ENCODE results near the gene MYO18A.
A peak's percentile ranks its signal among the peaks of the same experiment; 100 is the strongest.

The MYO18A gene

GRCh38 chr17:29140051-29140621 lies 40.1 kb downstream of the MYO18A start:
- H2AFZ ChIP-seq, result no peak overlapping the region
- H3K4me2 ChIP-seq (ENCODE audit: low read length), result peak overlapping the region; percentile 37
- peak overlapping the region; percentile 52 for H3K27ac ChIP-seq
- H3K4me3 ChIP-seq (ENCODE audit: low read depth, low read length), result peak overlapping the region; percentile 33
- peaks cover 19% of the 10 kb centered on the region for H3K4me1 ChIP-seq
- no peak overlapping the region for H3K9ac ChIP-seq
- no peaks in the 10 kb centered on the region for H3K36me3 ChIP-seq (ENCODE audit: control insufficient read depth, insufficient read depth, low read length)
- peaks cover 32% of the 10 kb centered on the region for H3K79me2 ChIP-seq
- TF ChIP-seq, protein P1, sequence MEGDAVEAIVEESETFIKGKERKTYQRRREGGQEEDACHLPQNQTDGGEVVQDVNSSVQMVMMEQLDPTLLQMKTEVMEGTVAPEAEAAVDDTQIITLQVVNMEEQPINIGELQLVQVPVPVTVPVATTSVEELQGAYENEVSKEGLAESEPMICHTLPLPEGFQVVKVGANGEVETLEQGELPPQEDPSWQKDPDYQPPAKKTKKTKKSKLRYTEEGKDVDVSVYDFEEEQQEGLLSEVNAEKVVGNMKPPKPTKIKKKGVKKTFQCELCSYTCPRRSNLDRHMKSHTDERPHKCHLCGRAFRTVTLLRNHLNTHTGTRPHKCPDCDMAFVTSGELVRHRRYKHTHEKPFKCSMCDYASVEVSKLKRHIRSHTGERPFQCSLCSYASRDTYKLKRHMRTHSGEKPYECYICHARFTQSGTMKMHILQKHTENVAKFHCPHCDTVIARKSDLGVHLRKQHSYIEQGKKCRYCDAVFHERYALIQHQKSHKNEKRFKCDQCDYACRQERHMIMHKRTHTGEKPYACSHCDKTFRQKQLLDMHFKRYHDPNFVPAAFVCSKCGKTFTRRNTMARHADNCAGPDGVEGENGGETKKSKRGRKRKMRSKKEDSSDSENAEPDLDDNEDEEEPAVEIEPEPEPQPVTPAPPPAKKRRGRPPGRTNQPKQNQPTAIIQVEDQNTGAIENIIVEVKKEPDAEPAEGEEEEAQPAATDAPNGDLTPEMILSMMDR (IDR thresholded peaks at IDR 0.05), result no peak
- no peaks in the 10 kb centered on the region for H3K9me3 ChIP-seq (ENCODE audit: control insufficient read depth, low read length)
- H3K27me3 ChIP-seq (ENCODE audit: control insufficient read depth, insufficient read depth, low read length), result no peaks in the 10 kb centered on the region

GRCh38 chr17:29138971-29139691 lies 41.1 kb downstream of the MYO18A start:
- Histone ChIP-seq H3K27me3 (ENCODE audit: control insufficient read depth, insufficient read depth, low read length) (no peaks in the 10 kb centered on the region), H3K27ac (peak overlapping the region; percentile 52), H2AFZ (no peak overlapping the region), H3K4me3 (ENCODE audit: low read depth, low read length) (no peak overlapping the region), H3K4me1 (peaks cover 19% of the 10 kb centered on the region), H3K36me3 (ENCODE audit: control insufficient read depth, insufficient read depth, low read length) (no peaks in the 10 kb centered on the region), H3K4me2 (ENCODE audit: low read length) (peak overlapping the region; percentile 37), H3K9me3 (ENCODE audit: control insufficient read depth, low read length) (no peaks in the 10 kb centered on the region), H3K9ac (no peak overlapping the region), H3K79me2 (peaks cover 30% of the 10 kb centered on the region)
- TF ChIP-seq, protein P1 (IDR thresholded peaks at IDR 0.05), result no peak

GRCh38 chr17:29138184-29138955 lies 41.8 kb downstream of the MYO18A start:
- no peaks in the 10 kb centered on the region for H3K36me3 ChIP-seq (ENCODE audit: control insufficient read depth, insufficient read depth, low read length)
- no peaks in the 10 kb centered on the region for H3K9me3 ChIP-seq (ENCODE audit: control insufficient read depth, low read length)
- H2AFZ ChIP-seq, result no peak overlapping the region
- H3K79me2 ChIP-seq, result peaks cover 31% of the 10 kb centered on the region
- no peaks in the 10 kb centered on the region for H3K27me3 ChIP-seq (ENCODE audit: control insufficient read depth, insufficient read depth, low read length)
- H3K4me2 ChIP-seq (ENCODE audit: low read length), result no peak overlapping the region
- no peak overlapping the region for H3K27ac ChIP-seq
- peaks cover 23% of the 10 kb centered on the region for H3K4me1 ChIP-seq
- TF ChIP-seq, protein P1 (IDR thresholded peaks at IDR 0.05), result no peak
- H3K4me3 ChIP-seq (ENCODE audit: low read depth, low read length), result no peak overlapping the region
- no peak overlapping the region for H3K9ac ChIP-seq

- Histone ChIP-seq H2AFZ (no peak overlapping the region), H3K9ac (no peak overlapping the region), H3K79me2 (peaks cover 36% of the 10 kb centered on the region), H3K9me3 (ENCODE audit: control insufficient read depth, low read length) (no peaks in the 10 kb centered on the region), H3K4me2 (ENCODE audit: low read length) (no peak overlapping the region), H3K27ac (no peak overlapping the region), H3K36me3 (ENCODE audit: control insufficient read depth, insufficient read depth, low read length) (no peaks in the 10 kb centered on the region), H3K4me1 (peaks cover 26% of the 10 kb centered on the region), H3K27me3 (ENCODE audit: control insufficient read depth, insufficient read depth, low read length) (no peaks in the 10 kb centered on the region), H3K4me3 (ENCODE audit: low read depth, low read length) (no peak overlapping the region)
- TF ChIP-seq, protein P1 (IDR thresholded peaks at IDR 0.05), result no peak
Observed at GRCh38 chr17:29136998-29137730, 43.0 kb downstream of the MYO18A start.

Measured in parathyroid adenoma (tissue), 2 donors.